Epidermal melanocyte (primary cell): ENCODE data around the gene TMEM178A.
"Not testable (repeated sequence)": the region's sequence is repeated elsewhere in the genome, so short reads cannot be mapped to it uniquely, and the experiment has no call there.

Source experiments
- DNase-seq: peaks from one replicate; pipeline ENCODE4 v3.0.0; 2011; ENCODE audit warnings: low spot score; ENCODE audit not compliant: insufficient read length

Gene TMEM178A

GRCh38 chr2:39710807-39711206, 45.1 kb downstream of the TMEM178A start:
- DNase-seq, result no peak

GRCh38 chr2:39712953-39713352, 47.2 kb downstream of the TMEM178A start:
- DNase-seq, result no peak

- no peak for DNase-seq
Measured at GRCh38 chr2:39715095-39715494, 49.4 kb downstream of the TMEM178A start.

- DNase-seq, result no peak
Measured at GRCh38 chr2:39715822-39716221, 50.1 kb downstream of the TMEM178A start.

GRCh38 chr2:39717067-39717466, 51.4 kb downstream of the TMEM178A start:
- DNase-seq, result no peak

- no peak for DNase-seq
Measured at GRCh38 chr2:39718483-39718882, 52.8 kb downstream of the TMEM178A start.

- DNase-seq, result no peak
Measured at GRCh38 chr2:39719317-39719716, 53.6 kb downstream of the TMEM178A start.

GRCh38 chr2:39720970-39721369, 55.3 kb downstream of the TMEM178A start:
- no peak for DNase-seq

GRCh38 chr2:39723497-39723896, 57.8 kb downstream of the TMEM178A start:
- DNase-seq, result no peak

GRCh38 chr2:39723946-39724827, 58.5 kb downstream of the TMEM178A start:
- no peak for DNase-seq

GRCh38 chr2:39724828-39725144, 59.1 kb downstream of the TMEM178A start:
- DNase-seq, result no peak

- DNase-seq, result no peak
Measured at GRCh38 chr2:39725401-39725800, 59.7 kb downstream of the TMEM178A start.

- not testable (repeated sequence) for DNase-seq
Measured at GRCh38 chr2:39728085-39728484, 62.4 kb downstream of the TMEM178A start.

- DNase-seq, result no peak
Measured at GRCh38 chr2:39728941-39729351, 63.2 kb downstream of the TMEM178A start.

GRCh38 chr2:39730276-39730675, 64.6 kb downstream of the TMEM178A start:
- DNase-seq, result no peak

GRCh38 chr2:39730685-39731302, 65.1 kb downstream of the TMEM178A start:
- no peak for DNase-seq

- DNase-seq, result no peak
Measured at GRCh38 chr2:39731546-39731945, 65.8 kb downstream of the TMEM178A start.

GRCh38 chr2:39732482-39732881, 66.8 kb downstream of the TMEM178A start:
- DNase-seq, result no peak

GRCh38 chr2:39733070-39733674, 67.5 kb downstream of the TMEM178A start:
- no peak for DNase-seq

- DNase-seq, result no peak
Measured at GRCh38 chr2:39734445-39734844, 68.7 kb downstream of the TMEM178A start.

- DNase-seq, result no peak
Measured at GRCh38 chr2:39735648-39736047, 69.9 kb downstream of the TMEM178A start.

- no peak for DNase-seq
Measured at GRCh38 chr2:39736640-39737039, 70.9 kb downstream of the TMEM178A start.

- DNase-seq, result no peak
Measured at GRCh38 chr2:39737661-39738060, 71.9 kb downstream of the TMEM178A start.
